H1 (cell line): Measurements from ENCODE around the gene ZNF730. TPM values are rescaled to one million over a fixed set of nuclear protein-coding genes. Genes with fewer than 3 reads are reported as not detected.

Source experiments
- polyA plus RNA-seq, 7 experiments: library from polyadenylated mRNA; depleted of rRNA in 3 of 7; stranded (reverse) in 5 of 7; unstranded in 2 of 7; fragments of >200 nt in 5 of 7; fragments of 200-250 nt in 2 of 7; gene quantifications; 1 replicate in 5 of 7; 2 replicates in 1 of 7; 4 replicates in 1 of 7; pipeline versions ENCODE4 v1.2.1 to v1.2.3, GENCODE V29; 2011 to 2013; ENCODE audit warnings: missing spikeins in 2 of 7, mixed read lengths in 2 of 7
- total RNA-seq: library from RNA; stranded (reverse); fragmentation: NEBNext Ultra II Directional; extraction: Animal tissue kit (Norgen Biotek cat#: 25700); gene quantifications from 2 replicates; pipeline ENCODE4 v1.2.1, GENCODE V29; 2021

ZNF730 gene
- total and polyA plus RNA-seq, 2 of the 8 experiments (the other 6 are each of a cell fraction or from before 2014, with no cell fraction given), result 7.0 to 29.4 TPM

Other genes starting within 250 kb of the ZNF730 start
- not detected in 2 replicates for gene ZNF728, start 113.8 kb upstream of the ZNF730 start, total RNA-seq
- gene ZNF728, start 113.8 kb upstream of the ZNF730 start, polyA plus RNA-seq (2011; rRNA removed), result not detected in 2 replicates
- 62.3 and 67.2 TPM in 2 replicates for gene ZNF724, start 133.4 kb downstream of the ZNF730 start, total RNA-seq
- gene ZNF724, start 133.4 kb downstream of the ZNF730 start, polyA plus RNA-seq (2011; rRNA removed), result 6.4 and 8.7 TPM in 2 replicates